PC-3 (cell line): Measurements from ENCODE around the gene XPA. TPM values are rescaled to one million over a fixed set of nuclear protein-coding genes. Genes with fewer than 3 reads are reported as not detected.

ENCODE experiments used
- ATAC-seq: fragments of 200-7000 bp; cut with Tn5 transposase; 2 replicates; pipeline ENCODE4 v1.9.1; 2020; ENCODE audit warnings: mild to moderate bottlenecking, moderate library complexity
- BruUV-seq: library from RNA; stranded (reverse); fragments of 400-500 nt; replicated peaks from 2 replicates; lab custom pipeline; 2021; lab: Mats Ljungman, UMichigan
- CTCF ChIA-PET: fragments of 300-600 bp; sonication (Branson Sonifier 250); formaldehyde crosslinking; loops from one replicate; lab custom pipeline; 2022; ENCODE audit warnings: antibody characterized with exemption; lab: Charles Lee
- POLR2A ChIA-PET: fragments of 300-600 bp; sonication (Branson Sonifier 250); formaldehyde crosslinking; loops from one replicate; lab custom pipeline; 2022; ENCODE audit warnings: antibody characterized with exemption; ENCODE audit not compliant: unreplicated experiment; lab: Charles Lee
- DNase-seq: peaks from one replicate; pipeline ENCODE4 v3.0.0-alpha.2; 2015
- H2AFZ ChIP-seq: fragments of 300-600 bp; sonication (generic); 2 replicates; pipeline ENCODE4 v1.6.0; 2016; ENCODE audit warnings: antibody characterized with exemption, low read length
- H3F3A ChIP-seq: fragments of 300-600 bp; sonication (generic); one replicate; pipeline ENCODE4 v1.6.0; 2017; ENCODE audit warnings: antibody characterized with exemption, low read length, control low read depth, mild to moderate bottlenecking; ENCODE audit not compliant: unreplicated experiment
- H3K27ac ChIP-seq: fragments of 300-600 bp; sonication (generic); 2 replicates; pipeline ENCODE4 v1.5.1; 2016; ENCODE audit warnings: mild to moderate bottlenecking, low read length
- H3K27me3 ChIP-seq: fragments of 300-600 bp; sonication (generic); 2 replicates; pipeline ENCODE4 v1.6.1; 2016; ENCODE audit warnings: low read length, mixed read lengths
- H3K36me3 ChIP-seq: fragments of 300-600 bp; sonication (generic); 2 replicates; pipeline ENCODE4 v1.6.1; 2016; ENCODE audit warnings: low read depth, mixed run types, low read length, mixed read lengths
- H3K4me1 ChIP-seq: fragments of 300-600 bp; sonication (generic); 2 replicates; pipeline ENCODE4 v1.5.1; 2016; ENCODE audit warnings: low read length; ENCODE audit not compliant: insufficient read depth
- H3K4me2 ChIP-seq: fragments of 300-600 bp; sonication (generic); 2 replicates; pipeline ENCODE4 v1.6.0; 2016; ENCODE audit warnings: low read length
- H3K4me3 ChIP-seq: fragments of 300-600 bp; sonication (generic); 2 replicates; pipeline ENCODE4 v1.5.1; 2016; ENCODE audit warnings: mild to moderate bottlenecking, low read length, mixed read lengths
- H3K79me2 ChIP-seq: fragments of 300-600 bp; sonication (generic); 2 replicates; pipeline ENCODE4 v1.6.1; 2017; ENCODE audit warnings: low read length, mixed read lengths
- H3K9ac ChIP-seq: fragments of 300-600 bp; sonication (generic); 2 replicates; pipeline ENCODE4 v1.6.0; 2016; ENCODE audit warnings: mild to moderate bottlenecking, low read length
- H3K9me2 ChIP-seq: fragments of 300-600 bp; sonication (generic); replicated peaks from 2 replicates; pipeline ENCODE4 v1.6.1; 2016; ENCODE audit warnings: mixed run types, low read length, mixed read lengths
- H3K9me3 ChIP-seq: fragments of 300-600 bp; sonication (generic); 2 replicates; pipeline ENCODE4 v1.6.1; 2016; ENCODE audit warnings: low read length, mixed read lengths
- H4K20me1 ChIP-seq: fragments of 300-600 bp; sonication (generic); 2 replicates; pipeline ENCODE4 v1.6.1; 2016; ENCODE audit warnings: low read length, mixed read lengths
- EZH2 ChIP-seq: fragments of 300-600 bp; sonication (generic); IDR thresholded peaks from one replicate; pipeline ENCODE4 v1.6.1; 2017; ENCODE audit warnings: antibody characterized with exemption, mild to moderate bottlenecking, low read length; ENCODE audit not compliant: unreplicated experiment
- EZH2phosphoT487 ChIP-seq: fragments of 300-600 bp; sonication (generic); IDR thresholded peaks from 2 replicates; pipeline ENCODE4 v1.6.1; 2018; ENCODE audit warnings: mild to moderate bottlenecking, antibody characterized with exemption, low read length, borderline replicate concordance
- intact Hi-C: fragments of 100-400 bp; cut with micrococcal nuclease; formaldehyde crosslinking; loops from 2 replicates; pipeline ENCODE4 v1.9.0; 2023
- total RNA-seq: library from RNA; depleted of rRNA; stranded (reverse); fragments of >200 nt; gene quantifications from 2 replicates; pipeline ENCODE4 v1.2.3, GENCODE V29; 2014
- TF ChIP-seq, protein P1 (sequence below): fragments of 300-600 bp; sonication (generic); conservative IDR thresholded peaks from 2 replicates; pipeline ENCODE4 v1.5.1; 2017; ENCODE audit warnings: antibody characterized with exemption, low read depth, mild to moderate bottlenecking, low read length

XPA gene
- total RNA-seq, 1 experiment from 2014 or later: 9.4 TPM

DNA sequence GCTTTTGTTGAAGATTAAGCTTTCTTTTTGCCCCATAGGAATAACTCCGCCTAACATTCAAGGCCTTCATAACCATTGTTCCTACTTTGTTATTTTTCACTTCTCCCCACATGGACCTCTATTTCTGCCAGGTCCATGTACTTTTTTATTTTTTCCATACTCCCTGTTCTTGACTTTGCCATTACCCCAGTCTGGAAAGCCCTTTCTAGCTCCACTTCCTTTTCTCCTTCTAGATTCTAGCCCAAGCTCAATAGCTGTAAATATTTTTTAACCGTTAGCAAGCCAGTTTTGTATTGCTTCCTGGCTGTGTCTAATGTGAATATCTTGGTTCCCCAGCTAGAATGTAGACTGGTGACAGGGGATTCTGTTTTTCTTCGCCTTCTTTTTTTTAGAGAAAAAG is 37.4 kb downstream of the XPA start:
- no peak for DNase-seq
- ChIA-PET CTCF (no interaction called here), POLR2A (no interaction called here)
- TF ChIP-seq EZH2phosphoT487 (no peak), EZH2 (no peak)
- TF ChIP-seq, protein P1, sequence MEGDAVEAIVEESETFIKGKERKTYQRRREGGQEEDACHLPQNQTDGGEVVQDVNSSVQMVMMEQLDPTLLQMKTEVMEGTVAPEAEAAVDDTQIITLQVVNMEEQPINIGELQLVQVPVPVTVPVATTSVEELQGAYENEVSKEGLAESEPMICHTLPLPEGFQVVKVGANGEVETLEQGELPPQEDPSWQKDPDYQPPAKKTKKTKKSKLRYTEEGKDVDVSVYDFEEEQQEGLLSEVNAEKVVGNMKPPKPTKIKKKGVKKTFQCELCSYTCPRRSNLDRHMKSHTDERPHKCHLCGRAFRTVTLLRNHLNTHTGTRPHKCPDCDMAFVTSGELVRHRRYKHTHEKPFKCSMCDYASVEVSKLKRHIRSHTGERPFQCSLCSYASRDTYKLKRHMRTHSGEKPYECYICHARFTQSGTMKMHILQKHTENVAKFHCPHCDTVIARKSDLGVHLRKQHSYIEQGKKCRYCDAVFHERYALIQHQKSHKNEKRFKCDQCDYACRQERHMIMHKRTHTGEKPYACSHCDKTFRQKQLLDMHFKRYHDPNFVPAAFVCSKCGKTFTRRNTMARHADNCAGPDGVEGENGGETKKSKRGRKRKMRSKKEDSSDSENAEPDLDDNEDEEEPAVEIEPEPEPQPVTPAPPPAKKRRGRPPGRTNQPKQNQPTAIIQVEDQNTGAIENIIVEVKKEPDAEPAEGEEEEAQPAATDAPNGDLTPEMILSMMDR: no peak
- Histone ChIP-seq H3K9ac (no peak overlapping the region), H3K79me2 (no peaks in the 10 kb centered on the region), H3K27ac (no peak overlapping the region), H3F3A (no peaks in the 10 kb centered on the region), H3K4me3 (no peak overlapping the region), H3K4me2 (no peak overlapping the region), H4K20me1 (no peaks in the 10 kb centered on the region), H3K4me1 (no peaks in the 10 kb centered on the region), H3K36me3 (peaks cover 50% of the 10 kb centered on the region), H3K9me3 (no peaks in the 10 kb centered on the region), H2AFZ (no peak overlapping the region), H3K9me2 (no peaks in the 10 kb centered on the region), H3K27me3 (no peaks in the 10 kb centered on the region)
- ATAC-seq: no peak
- no TSS peak for BruUV-seq
- intact Hi-C loops: no loop called here

DNA sequence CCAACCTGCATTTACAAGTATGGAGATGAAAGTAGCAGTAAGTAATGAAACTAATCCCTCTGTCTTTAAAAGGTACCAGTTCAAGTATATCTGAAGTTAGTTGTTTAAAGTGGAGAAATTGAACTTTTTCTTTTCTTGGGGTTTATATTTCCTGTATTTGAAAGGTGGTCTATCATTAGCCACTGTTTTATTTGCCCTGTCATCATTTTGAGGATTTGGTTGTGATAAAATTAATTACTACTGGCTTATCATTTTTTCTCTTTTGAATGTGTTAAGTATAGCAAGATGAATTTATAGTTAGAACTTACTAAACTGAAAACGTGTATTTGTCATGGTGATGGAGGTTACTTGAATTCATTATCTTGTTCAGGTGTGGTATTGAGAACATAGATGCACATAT is 38.4 kb downstream of the XPA start:
- DNase-seq: no peak
- Histone ChIP-seq H3K4me1 (no peaks in the 10 kb centered on the region), H3K27ac (no peak overlapping the region), H3K4me3 (no peak overlapping the region), H3K27me3 (no peaks in the 10 kb centered on the region), H3K9ac (no peak overlapping the region), H3K36me3 (peaks cover 51% of the 10 kb centered on the region), H3K9me2 (no peaks in the 10 kb centered on the region), H3K79me2 (no peaks in the 10 kb centered on the region), H3K4me2 (no peak overlapping the region), H3F3A (no peaks in the 10 kb centered on the region), H2AFZ (no peak overlapping the region), H3K9me3 (no peaks in the 10 kb centered on the region), H4K20me1 (no peaks in the 10 kb centered on the region)
- intact Hi-C loops: no loop called here
- ATAC-seq: no peak
- ChIA-PET POLR2A (no interaction called here), CTCF (no interaction called here)
- TF ChIP-seq EZH2: no peak
- TF ChIP-seq EZH2phosphoT487: no peak
- TF ChIP-seq, protein P1: no peak
- no TSS peak for BruUV-seq

DNA sequence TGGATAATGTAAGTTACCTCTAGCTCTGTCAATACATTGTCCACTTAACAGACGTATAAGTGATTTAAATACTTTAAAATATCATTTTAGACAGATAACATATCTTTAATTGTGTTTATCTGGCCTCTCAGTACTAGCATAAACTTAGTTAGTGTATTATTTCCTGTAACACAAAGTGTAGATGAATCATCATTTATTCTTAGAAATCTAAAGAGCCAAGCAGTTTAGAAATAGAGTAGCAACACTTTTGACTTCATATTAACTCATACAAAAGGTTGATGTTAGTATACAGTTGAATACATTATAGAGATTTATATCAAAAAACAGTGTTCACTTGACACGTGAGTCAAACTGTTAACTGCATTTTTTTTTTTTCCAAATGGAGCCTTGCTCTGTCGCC is 45.5 kb downstream of the XPA start:
- Histone ChIP-seq H3F3A (no peaks in the 10 kb centered on the region), H4K20me1 (no peaks in the 10 kb centered on the region), H3K36me3 (peaks cover 28% of the 10 kb centered on the region), H3K9me2 (no peaks in the 10 kb centered on the region), H3K9ac (no peak overlapping the region), H2AFZ (no peak overlapping the region), H3K4me3 (no peak overlapping the region), H3K9me3 (no peaks in the 10 kb centered on the region), H3K27me3 (no peaks in the 10 kb centered on the region), H3K27ac (no peak overlapping the region), H3K4me2 (no peak overlapping the region), H3K79me2 (no peaks in the 10 kb centered on the region), H3K4me1 (no peaks in the 10 kb centered on the region)
- ChIA-PET CTCF (no interaction called here), POLR2A (no interaction called here)
- ATAC-seq (no peak), DNase-seq (no peak)
- no TSS peak for BruUV-seq
- TF ChIP-seq, protein P1: no peak
- TF ChIP-seq EZH2 (no peak), EZH2phosphoT487 (no peak)
- intact Hi-C loops: no loop called here
